H1 (cell line): ENCODE results near the gene CMIP. TPM values are rescaled to one million over a fixed set of nuclear protein-coding genes. Genes with fewer than 3 reads are reported as not detected.

ENCODE experiments used
- TAF7 ChIP-seq: optimal IDR thresholded peaks from 2 replicates; pipeline ENCODE3; 2011; ENCODE audit warnings: low read depth, mild to moderate bottlenecking, inconsistent platforms, low read length, moderate library complexity, borderline replicate concordance
- polyA plus RNA-seq, 7 experiments: library from polyadenylated mRNA; depleted of rRNA in 3 of 7; stranded (reverse) in 5 of 7; unstranded in 2 of 7; fragments of >200 nt in 5 of 7; fragments of 200-250 nt in 2 of 7; gene quantifications; 1 replicate in 5 of 7; 2 replicates in 1 of 7; 4 replicates in 1 of 7; pipeline versions ENCODE4 v1.2.1 to v1.2.3, GENCODE V29; 2011 to 2013; ENCODE audit warnings: missing spikeins in 2 of 7, mixed read lengths in 2 of 7
- total RNA-seq: library from RNA; stranded (reverse); fragmentation: NEBNext Ultra II Directional; extraction: Animal tissue kit (Norgen Biotek cat#: 25700); gene quantifications from 2 replicates; pipeline ENCODE4 v1.2.1, GENCODE V29; 2021
- TF ChIP-seq, protein P1 (sequence below): IDR thresholded peaks from 2 replicates; pipeline ENCODE4 v1.6.1; 2011; ENCODE audit warnings: low read depth, mild to moderate bottlenecking, low read length; ENCODE audit not compliant: insufficient read depth

Gene CMIP
- total and polyA plus RNA-seq, 2 of the 8 experiments (the other 6 are each of a cell fraction or from before 2014, with no cell fraction given), result 7.9 to 53.2 TPM

DNA sequence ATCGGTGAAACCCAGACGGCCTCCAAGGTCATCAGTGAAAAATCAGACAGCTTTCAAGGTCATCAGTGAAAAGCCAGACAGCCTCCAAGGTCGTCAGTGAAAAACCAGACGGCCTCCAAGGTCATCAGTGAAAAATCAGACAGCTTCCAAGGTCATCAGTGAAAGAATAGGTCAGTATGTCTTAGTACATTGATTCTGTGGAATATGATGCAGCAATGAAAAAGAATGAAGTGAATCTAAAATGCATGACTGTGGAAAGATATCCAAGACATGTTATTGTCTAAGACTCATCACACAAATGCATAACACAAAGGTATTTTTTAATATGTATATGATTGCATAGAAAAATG is 72.5 kb downstream of the CMIP start (continued):
- TF ChIP-seq, protein P1, sequence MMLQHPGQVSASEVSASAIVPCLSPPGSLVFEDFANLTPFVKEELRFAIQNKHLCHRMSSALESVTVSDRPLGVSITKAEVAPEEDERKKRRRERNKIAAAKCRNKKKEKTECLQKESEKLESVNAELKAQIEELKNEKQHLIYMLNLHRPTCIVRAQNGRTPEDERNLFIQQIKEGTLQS, result no peak
- no peak for TF ChIP-seq TAF7
- TF ChIP-seq, all 59 proteins: peak for 0
